ENCODE results near the gene KRTAP10-1.

- TF ChIP-seq POLR2AphosphoS5 (IDR thresholded peaks at IDR 0.05): no peak
- TF ChIP-seq CTCF (IDR thresholded peaks at IDR 0.05): no peak
- TF ChIP-seq EP300 (IDR thresholded peaks at IDR 0.05): no peak
Observed at GRCh38 chr21:44514218-44514520, 25.8 kb downstream of the KRTAP10-1 start.
